ENCODE data around the gene CDCP1.
"Not testable (repeated sequence)": the region's sequence is repeated elsewhere in the genome, so short reads cannot be mapped to it uniquely, and the experiment has no call there.

CDCP1 gene

DNA sequence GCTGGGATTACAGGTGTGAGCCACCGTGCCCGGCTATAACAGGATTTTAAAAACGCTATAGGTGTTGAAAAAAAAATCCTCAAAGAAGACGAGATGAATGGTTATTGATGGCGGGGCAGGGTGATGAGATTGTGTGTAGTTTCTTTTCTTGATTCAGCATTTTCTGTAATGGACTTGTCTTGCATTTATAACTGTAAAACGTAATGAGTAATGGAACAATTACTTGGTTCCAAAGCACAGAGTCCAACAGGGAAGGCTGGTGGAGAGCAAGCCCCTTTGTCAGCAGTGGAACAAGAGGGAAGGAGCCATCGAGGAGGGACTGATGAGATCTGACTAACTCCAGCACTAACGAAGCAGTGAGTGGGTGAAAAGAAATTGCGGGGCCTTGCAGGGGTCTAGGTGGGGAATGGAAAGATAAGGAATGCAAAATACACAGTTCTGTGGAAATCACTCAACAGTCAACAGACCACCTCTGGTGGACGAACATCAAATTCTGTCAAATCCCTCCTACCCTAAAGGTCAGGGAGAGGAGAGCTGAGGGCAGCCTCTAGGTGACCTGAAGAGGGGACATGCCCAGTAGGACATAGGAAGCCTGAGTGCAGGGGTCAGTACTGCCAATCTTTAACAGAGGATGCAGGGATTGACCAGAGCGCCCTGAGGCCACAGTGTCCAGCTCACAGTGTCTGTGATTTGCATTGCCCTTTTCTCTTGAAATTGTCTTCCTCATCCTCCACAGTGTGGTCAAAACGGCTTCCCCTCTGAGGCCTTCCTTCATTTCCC, 23.1 kb upstream of the CDCP1 start:
- no peak for DNase-seq

DNA sequence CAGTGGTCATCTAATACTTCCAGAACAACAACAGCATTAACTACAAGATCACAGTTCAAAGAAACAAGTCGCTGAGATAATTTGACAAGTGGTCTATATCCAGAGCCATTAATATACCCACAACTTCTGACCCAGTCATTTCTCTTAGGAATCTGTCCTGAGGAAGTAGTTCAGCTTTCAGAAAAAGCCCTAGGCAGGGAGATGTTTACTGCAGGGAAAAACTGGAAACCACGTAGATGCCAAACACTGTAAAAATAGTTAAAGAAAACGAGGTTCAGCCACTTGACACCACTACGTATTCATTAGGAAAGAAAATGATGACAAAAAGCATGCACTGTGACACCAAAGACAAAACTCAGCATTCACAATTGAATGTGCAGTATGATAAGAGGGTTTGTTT, 22.3 kb upstream of the CDCP1 start:
- DNase-seq = no peak

DNA sequence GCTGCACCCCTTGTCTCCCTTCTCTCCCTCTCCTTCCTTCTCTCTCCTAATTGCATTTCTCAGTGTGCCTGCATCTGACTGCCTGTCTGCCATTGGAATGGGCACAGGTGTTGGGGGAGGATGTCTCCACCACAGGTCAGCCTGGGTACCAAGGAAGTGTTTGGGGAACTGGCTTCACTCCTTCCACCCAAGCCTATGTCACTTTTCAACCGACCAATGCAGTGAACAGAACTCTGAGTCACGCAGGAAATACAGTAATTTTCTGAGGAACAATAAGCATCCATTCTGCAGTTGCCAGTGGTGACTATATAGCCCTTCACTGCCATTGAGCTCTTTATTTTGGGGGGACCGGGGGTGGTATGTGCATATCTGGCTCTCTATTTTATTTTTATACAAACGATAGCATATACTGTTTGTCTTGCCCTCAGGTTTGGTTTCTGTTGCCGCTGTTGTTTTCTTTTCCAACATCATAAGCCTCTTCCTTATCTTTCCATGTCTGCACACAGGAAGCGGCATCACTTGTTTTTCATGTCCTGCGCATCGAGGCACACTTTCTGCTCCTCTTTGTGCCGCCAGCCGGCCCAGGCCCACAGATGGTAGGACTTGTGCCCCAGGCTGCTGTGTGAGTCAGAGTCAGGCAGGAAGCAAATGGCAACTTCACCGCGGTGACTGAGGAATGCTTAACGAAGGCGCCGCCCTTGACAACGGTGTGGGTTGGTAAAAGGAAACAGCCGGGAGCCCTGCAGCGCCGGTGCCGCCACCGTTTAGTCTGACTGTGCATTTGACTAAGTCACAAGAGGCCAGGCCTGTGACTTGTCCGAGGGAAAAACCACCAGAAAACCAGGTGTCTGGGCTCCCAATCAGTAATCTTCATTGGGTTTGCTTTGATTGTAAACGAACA, 21.1 kb upstream of the CDCP1 start:
- peak; percentile 72 to 85 for DNase-seq

DNA sequence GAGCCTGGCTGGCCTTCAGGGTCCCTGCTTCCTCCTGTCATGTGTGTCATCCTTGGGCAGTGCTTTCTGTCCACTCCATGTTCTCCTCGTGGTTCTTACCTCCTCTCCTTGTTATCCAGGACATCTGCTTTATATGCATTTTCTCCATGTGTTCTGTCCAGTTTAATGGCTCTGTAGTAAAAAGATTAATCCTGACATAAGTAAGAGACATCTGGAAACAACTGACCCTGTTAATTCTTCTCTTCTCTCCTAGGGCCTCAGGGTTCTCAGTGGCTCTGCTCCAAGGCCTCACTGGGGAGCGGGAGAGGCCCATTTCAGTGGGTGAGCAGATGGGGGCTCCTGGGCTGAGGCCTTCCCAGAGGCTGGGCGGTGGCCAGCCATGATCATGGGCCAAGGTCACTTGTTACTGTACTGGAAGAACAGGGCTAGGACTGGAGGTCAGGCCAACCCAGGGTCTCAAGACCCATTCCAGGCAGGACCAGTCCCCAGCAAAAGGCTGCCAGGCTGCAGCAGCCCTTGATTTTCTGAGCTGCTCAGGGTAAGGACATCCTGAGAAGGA, 20.2 kb upstream of the CDCP1 start:
- no peak for DNase-seq

GRCh38 chr3:45165497-45166283, 19.5 kb upstream of the CDCP1 start:
- DNase-seq = no peak

- no peak for DNase-seq
Measured at GRCh38 chr3:45164056-45164455, 17.9 kb upstream of the CDCP1 start.

DNA sequence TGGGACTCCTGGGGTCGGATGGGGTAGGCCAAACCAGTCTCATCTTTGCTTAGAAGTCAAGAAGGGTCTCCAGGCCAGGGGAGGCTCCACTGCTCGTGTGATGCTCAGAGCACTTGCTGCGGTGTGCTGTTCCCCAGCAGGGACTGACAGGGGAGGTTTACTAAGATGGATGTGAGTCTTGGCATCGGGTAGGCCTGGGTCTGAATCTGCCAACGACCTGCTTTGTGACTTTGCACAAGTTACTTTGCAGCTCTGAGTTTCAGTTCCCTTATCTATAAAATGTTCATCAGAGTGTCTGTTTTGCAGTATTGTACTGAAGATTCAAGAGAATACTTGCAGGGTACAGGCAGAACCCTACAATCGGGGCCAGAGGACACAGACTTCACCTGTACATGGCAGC, 17.3 kb upstream of the CDCP1 start:
- peak in 1 of 2 donors; percentile 16 for DNase-seq

DNA sequence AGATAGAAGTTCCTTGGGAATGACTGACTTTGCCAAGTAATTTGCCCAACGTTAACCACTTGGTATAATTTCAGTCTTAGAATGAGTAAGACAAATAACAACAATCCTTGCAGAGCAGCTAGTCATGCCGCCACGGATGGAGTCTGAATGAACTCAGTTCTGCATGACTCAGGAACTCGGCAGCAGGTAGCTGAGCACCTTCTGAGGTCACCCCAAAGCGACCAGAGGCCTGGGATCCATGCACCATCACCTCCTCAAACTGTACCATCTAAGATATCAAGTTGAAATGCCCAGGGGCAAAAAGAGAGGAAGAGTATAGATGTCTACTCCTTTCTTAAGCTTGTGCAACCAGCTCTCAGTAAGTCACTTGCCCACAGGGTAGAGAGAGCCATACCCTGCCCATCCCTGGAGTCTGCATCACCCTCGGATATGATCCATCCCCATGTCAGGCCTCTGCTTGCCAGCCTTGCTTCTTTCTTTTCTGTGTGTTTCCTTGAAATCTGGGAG, 8.5 kb upstream of the CDCP1 start:
- DNase-seq = no peak

- no peak for DNase-seq
Measured at GRCh38 chr3:45153658-45154437, 7.7 kb upstream of the CDCP1 start.

GRCh38 chr3:45152307-45152706, 6.1 kb upstream of the CDCP1 start:
- DNase-seq = no peak

DNA sequence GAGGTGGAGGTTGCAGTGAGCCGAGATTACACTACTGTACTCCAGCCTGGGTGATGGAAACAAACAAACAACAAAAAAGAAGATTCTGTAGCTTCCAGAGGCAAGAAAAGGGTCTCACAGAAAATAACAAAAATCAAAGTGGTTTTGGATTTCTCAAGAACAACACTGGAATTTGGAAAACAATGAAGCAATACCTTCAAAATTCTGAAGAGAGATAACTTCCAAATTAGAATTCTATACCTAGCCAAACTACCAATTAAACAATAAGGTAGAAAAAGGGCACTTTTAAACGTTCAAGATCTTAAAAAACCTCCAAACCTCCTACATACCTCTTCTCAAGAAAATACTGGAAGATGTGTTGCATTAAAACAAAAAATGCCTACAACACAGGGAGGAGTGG, 4.9 kb upstream of the CDCP1 start:
- DNase-seq = no peak

GRCh38 chr3:45148921-45149320, 2.7 kb upstream of the CDCP1 start:
- no peak for DNase-seq

DNA sequence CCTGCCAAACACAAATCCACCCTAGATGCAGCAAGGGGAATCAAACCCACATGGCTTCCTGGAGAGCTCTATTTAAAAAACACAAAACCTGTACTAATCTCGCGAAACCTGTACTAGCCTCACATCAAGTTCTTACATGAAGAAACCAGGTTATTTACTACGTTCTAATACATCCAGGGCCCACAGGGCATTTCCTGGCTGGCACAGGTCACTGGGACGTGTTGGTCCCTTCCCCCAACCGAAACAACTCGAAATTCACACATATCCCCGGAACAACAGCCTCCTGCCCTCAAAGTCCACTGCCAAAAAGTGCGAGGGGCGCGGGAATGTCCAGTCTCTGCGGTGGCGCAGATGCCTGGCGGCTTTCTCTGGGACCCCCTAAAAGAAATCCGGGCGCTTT, 955 bp downstream of the CDCP1 start:
- no peak for DNase-seq

- no peak for DNase-seq
Measured at GRCh38 chr3:45143673-45144671, 2.2 kb downstream of the CDCP1 start.

DNA sequence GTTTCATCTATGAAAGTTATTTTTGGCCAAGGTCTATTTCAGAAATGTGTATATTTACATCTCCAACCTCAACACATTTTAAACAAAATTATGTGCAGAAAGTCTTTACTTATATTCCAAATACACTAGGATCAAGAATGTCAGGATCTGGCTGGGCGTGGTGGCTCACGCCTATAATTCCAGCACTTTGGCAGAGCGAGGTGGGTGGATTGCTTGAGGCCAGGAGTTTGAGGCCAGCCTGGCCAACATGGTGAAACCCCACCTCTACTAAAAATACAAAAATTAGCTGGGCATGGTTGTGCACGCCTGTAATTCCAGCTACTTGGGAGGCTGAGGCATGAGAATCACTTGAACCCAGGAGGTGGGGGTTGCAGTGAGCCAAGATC, 5.4 kb downstream of the CDCP1 start:
- not testable (repeated sequence) for DNase-seq

GRCh38 chr3:45140141-45140769, 5.9 kb downstream of the CDCP1 start:
- DNase-seq = no peak

DNA sequence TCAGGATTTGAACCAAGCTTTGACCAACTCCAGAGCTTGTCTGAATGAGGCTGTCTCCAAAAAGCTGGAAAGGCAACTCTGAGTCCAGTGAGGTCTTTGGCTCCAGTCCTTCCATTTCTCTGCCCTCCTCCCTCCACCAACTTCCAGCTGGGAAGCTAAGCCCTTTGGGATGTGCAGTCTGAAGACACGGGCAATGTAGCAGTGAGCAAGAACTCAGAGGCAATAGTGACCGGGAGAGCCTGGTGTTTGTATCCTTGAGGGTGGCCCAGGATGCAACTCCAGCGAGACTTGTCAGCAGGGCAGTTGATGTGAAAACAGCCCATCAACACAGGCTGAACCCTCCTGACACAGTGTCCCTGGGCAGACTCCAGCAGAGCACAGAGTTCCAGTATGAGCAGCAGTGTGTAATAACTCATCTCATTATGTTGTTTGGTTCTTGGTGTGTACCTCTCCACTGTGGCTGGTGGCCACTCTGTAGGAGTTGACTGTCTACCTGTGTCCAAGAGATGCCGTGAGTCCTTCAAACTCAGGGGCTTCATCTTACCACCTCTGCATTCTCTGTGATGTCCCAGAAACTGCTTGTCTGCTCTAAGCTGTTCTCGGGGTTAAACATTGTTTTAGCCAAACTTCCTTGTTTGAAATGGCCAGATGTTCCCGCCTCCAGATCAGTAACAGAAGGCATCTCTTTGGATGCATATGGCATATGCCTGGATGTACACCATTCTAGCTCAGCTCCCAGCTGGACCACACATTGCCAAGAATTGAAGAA, 6.6 kb downstream of the CDCP1 start:
- no peak for DNase-seq

- no peak for DNase-seq
Measured at GRCh38 chr3:45137656-45138181, 8.5 kb downstream of the CDCP1 start.

DNA sequence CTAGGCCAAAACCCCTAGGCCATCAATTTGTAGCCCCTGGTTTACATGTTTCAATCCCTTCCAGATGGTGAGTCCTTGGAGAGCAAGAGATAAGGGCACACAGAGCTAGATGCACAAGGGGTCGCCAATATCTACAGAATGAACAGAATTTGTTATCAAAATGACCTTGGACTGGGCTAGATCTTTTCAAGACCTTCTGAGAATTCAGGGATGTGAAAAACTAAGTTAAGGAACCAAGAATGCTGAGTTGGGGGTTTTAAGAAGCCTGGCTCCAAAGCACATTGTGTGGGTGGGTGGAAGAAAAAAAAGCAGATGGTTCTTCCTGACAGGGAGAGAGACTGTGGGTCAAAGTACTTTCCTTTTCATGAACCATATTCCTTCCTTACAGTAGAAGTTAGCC, 10.2 kb downstream of the CDCP1 start:
- no peak for DNase-seq

All from CD4-positive, alpha-beta T cell treated with Interleukin-1 beta for 1 hour (primary cell).